HG03097 (cell line): ENCODE data around the gene BCLAF1.

Experiments used
- ATAC-seq: cut with Tn5 transposase; IDR thresholded peaks from one replicate; pipeline ENCODE4 v1.9.1; 2021; ENCODE audit not compliant: unreplicated experiment, low FRiP score

BCLAF1 gene

GRCh38 chr6:136209496-136209895 is 80.2 kb downstream of the BCLAF1 start:
- ATAC-seq, result no peak

GRCh38 chr6:136208783-136209182 is 80.9 kb downstream of the BCLAF1 start:
- no peak for ATAC-seq
